GM21528 (cell line): ENCODE results near the gene SFXN3.
A peak's percentile ranks its signal among the peaks of the same experiment; 100 is the strongest.
"Not testable (repeated sequence)": the region's sequence is repeated elsewhere in the genome, so short reads cannot be mapped to it uniquely, and the experiment has no call there.

Experiments used
- ATAC-seq: cut with Tn5 transposase; IDR thresholded peaks from one replicate; pipeline ENCODE4 v1.9.1; 2021; ENCODE audit warnings: mild to moderate bottlenecking, moderate library complexity; ENCODE audit not compliant: unreplicated experiment, low FRiP score

The SFXN3 gene

GRCh38 chr10:101031796-101032636 lies 982 bp downstream of the SFXN3 start:
- no peak for ATAC-seq

GRCh38 chr10:101032637-101033224 lies 1.7 kb downstream of the SFXN3 start:
- no peak for ATAC-seq

GRCh38 chr10:101033276-101033675 lies 2.2 kb downstream of the SFXN3 start:
- ATAC-seq = no peak

GRCh38 chr10:101034404-101034803 lies 3.4 kb downstream of the SFXN3 start:
- ATAC-seq = not testable (repeated sequence)

GRCh38 chr10:101035314-101035713 lies 4.3 kb downstream of the SFXN3 start:
- ATAC-seq = no peak

GRCh38 chr10:101035916-101036702 lies 5.1 kb downstream of the SFXN3 start:
- ATAC-seq = no peak

GRCh38 chr10:101036726-101037125 lies 5.7 kb downstream of the SFXN3 start:
- ATAC-seq = no peak

- ATAC-seq = no peak
Measured at GRCh38 chr10:101038484-101038883, 7.5 kb downstream of the SFXN3 start.

GRCh38 chr10:101040061-101040460 lies 9.0 kb downstream of the SFXN3 start:
- no peak for ATAC-seq

- no peak for ATAC-seq
Measured at GRCh38 chr10:101040851-101041250, 9.8 kb downstream of the SFXN3 start.

GRCh38 chr10:101041252-101041761 lies 10.3 kb downstream of the SFXN3 start:
- no peak for ATAC-seq

- no peak for ATAC-seq
Measured at GRCh38 chr10:101042118-101042517, 11.1 kb downstream of the SFXN3 start.

- ATAC-seq = peak; percentile 89
Measured at GRCh38 chr10:101042667-101043362, 11.8 kb downstream of the SFXN3 start.

GRCh38 chr10:101043363-101043707 lies 12.3 kb downstream of the SFXN3 start:
- no peak for ATAC-seq

- no peak for ATAC-seq
Measured at GRCh38 chr10:101044117-101044516, 13.1 kb downstream of the SFXN3 start.

GRCh38 chr10:101046332-101047238 lies 15.6 kb downstream of the SFXN3 start:
- ATAC-seq = no peak

- ATAC-seq = no peak
Measured at GRCh38 chr10:101047268-101047667, 16.2 kb downstream of the SFXN3 start.

GRCh38 chr10:101047961-101048892 lies 17.2 kb downstream of the SFXN3 start:
- ATAC-seq = no peak
